ENCODE measurements around the gene ABCA13.

GRCh38 chr7:48161407-48162125 is 9.7 kb upstream of the ABCA13 start:
- TF ChIP-seq CTCF (IDR thresholded peaks at IDR 0.05) = no peak
- TF ChIP-seq POLR2AphosphoS5 (IDR thresholded peaks at IDR 0.05) = no peak

All from esophagus muscularis mucosa (tissue), 3 donors.